NCI-H1417 treated with DMSO at 0.1 percent for 48 hours (cell line): ENCODE measurements around the gene HOXD8.

Experiments
- DNase-seq: peaks from one replicate; lab custom pipeline; 2025; lab: John Stamatoyannopoulos, UW

The HOXD8 gene

DNA sequence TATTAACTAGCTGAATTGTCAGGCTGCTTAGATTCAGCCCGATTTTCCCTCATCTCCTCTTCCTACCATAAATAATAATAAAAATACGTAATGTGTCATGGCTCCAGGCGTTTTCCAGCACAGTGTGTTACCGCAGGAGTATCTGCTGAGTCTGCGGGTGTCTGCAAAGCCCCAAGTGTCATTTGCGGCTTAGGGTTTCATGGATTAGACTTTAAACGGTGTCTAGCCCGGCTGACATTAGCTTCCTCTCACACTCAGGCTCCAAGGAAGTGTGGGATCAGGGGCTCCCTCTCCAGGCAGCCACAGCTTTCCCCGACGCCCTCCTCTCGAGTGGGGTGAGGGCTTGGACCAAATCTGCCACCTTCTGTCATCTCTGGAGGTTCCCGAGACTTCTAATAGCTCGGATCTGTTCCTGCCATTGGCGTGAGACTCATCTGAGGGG lies 44.9 kb downstream of the HOXD8 start:
- DNase-seq: no peak

DNA sequence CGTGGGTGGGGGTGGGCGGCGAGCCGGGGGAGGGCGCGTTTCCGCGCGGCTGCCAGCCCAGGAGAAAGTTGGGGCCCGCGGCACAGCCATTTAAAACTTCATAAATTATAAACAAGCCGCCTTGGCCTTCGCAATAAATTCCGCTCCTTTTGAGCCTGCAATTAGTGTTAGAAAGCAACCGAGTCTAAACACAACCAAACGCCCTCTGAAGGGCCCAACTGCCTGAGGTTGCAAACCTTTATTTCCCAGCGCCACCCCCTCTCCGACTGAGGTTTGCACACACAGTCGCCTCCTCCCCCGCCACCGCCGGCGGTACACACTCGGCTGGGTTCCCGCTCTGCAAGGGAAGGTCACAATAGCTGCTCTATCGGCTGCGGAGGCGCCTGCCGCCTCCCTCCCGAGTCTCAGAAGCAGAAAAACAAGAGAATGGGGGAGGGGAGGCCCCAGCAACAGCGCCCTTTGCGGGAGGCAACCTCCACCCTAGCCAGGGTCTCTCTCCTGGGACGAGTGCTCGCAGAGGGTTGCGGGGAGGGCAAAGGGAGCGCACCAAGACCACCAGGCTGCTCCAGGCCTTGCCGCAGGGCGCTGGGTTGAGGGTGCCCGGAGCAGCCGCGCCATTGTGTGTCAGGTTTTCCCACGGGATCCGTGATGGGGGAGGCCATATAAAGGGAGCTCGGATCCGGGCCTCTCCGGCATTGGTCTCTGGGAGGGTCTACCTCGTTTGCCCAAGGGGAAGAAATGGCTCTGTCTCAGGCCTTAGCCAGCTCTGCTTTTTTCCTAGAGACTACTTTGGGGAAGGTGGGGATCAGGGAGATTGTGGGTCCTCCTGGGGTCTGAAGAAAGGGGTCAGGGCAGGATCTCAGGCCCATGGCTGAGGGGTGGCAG lies 45.6 kb downstream of the HOXD8 start:
- no peak for DNase-seq

DNA sequence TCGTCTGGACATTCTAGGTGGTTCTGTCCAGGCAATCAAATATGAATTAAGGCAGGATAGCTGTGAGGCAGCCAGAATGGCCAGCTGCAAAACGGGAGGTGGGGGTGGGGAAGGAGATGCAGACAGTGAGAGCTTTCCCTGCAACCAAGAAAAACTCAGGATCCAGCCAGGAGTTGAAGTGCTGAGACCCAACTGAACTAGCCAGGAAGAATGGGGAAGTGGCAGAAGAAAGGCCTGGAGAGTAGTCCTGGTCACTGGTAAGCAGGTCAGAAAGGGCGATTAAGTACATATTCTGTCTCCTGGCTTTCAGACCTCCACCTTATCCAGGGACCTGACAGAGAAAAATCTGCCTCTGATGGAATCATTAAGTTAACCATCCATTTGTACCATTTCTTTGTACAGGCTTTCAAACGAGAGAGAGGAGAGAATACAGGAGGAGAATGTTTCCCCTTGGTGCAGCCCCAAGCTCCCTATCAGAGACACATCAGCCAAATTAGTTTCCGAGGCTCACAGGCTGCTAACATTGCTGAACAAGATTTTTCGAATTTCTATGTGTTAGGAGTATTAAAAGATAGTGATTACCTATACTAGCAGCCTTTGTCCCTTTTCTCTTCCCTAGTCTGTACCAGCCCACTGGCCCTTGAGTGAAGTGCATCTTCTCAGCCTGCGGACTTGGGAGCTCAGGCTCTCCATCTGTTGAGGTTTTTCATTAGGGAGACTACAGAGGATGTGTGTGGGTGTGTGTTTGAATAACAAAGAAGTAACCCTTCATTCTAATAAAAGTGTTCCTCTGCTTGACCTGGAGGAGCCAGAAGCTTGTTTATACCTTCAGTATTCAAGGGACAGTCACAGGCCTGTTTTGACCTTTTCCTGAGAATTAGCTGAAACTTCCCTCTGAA lies 46.5 kb downstream of the HOXD8 start:
- no peak for DNase-seq

DNA sequence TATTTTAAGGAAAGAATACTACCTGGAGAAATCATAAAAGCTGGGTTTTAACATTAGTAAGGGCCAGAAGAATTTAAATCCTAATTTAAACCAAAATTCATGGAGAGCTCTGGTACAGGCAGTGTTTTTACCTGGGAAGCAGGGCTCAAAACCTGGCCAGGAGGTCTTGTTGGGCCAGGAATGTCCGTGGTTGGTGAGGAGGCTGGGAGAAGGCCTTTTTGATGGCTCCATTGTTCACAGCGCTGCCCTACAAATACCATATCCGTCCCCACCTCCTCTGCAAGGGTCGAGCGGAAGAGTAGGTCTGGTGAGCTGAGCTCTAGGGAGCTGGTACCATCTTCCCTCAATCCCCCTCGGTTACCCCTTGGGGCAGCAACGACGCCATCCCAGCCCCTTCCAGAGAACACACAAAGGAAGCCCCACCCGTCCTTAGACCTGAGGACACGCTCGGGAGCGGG lies 48.1 kb downstream of the HOXD8 start:
- no peak for DNase-seq

DNA sequence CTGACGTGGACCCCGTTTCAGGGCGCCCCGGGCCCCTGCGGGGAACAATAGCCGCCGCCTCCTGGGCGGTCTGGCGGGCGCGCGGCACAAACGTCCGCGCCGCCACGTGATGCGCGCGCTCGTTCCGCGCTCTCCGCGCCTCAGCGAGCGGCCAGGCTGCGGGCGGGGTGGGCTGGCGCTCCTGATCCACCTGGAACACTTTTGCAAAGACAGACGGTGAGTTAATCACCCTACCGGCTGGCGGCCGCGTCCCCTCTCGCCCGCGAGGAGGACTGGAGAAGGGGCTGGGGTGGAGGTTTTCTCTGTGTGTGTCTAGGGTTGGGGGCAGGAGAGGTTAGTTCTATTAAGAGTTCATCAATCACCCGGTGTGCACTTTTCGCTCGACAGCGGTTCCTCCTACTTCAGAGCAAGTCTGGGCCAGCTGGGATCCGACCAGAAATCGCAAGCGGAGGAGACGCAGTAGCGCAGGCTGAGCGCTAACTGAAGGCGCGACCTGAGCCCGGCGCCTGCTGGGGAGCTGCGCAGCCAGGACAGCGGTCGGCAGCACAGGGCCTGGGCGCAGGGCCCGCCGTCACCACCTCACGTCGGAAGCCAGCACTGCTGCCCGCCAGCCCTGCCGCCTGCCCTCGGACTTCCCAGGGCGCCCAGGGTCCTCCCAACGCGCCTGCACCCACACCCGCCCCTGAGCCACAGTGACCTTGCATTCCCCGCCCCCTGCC lies 48.7 kb downstream of the HOXD8 start:
- peak; percentile 63 for DNase-seq

DNA sequence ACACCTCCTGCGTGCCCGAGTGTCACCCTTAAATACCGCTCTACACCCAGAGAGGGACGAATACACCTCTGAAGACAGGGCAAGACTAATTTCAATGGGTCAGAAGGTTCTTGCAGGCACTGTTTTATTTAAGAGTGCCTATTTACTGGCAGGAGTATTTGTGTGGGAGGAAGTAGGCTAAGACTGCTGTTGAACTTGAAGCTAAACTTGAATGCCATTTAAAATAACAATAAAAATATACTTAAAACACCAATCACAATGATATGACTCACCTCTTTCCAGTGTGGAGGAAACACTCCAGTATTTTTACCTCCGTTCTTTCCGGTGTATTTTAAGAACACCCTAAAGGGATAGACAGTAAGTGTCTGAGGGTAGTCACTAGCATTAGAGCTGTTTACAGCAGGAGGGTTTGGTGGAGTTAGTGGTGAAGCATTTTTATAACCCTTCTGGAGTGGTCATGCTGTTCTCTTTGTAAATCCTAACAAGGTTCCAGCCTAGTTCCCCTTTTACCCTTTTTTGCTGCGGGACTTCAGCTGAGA lies 49.3 kb downstream of the HOXD8 start:
- DNase-seq: no peak

DNA sequence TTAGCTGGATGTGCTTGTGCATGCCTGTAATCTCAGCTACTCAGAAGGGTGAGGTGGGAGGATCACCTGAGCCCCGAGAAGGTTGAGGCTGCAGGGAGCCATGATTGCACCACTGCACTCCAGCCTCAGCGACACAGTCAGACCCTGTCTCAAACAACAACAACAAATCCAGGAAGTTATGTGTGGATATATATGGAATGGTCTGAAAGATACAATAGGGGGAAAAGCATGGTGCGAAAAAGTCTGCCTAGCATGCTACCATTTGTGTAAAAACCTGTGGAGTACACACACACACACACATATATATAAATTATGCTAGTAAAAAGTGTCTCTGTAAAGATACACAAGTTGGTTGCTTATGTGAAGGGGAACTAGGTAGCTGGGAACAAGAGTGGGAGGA lies 52.0 kb downstream of the HOXD8 start:
- no peak for DNase-seq
